ENCODE data around the gene RBM14.

DNA sequence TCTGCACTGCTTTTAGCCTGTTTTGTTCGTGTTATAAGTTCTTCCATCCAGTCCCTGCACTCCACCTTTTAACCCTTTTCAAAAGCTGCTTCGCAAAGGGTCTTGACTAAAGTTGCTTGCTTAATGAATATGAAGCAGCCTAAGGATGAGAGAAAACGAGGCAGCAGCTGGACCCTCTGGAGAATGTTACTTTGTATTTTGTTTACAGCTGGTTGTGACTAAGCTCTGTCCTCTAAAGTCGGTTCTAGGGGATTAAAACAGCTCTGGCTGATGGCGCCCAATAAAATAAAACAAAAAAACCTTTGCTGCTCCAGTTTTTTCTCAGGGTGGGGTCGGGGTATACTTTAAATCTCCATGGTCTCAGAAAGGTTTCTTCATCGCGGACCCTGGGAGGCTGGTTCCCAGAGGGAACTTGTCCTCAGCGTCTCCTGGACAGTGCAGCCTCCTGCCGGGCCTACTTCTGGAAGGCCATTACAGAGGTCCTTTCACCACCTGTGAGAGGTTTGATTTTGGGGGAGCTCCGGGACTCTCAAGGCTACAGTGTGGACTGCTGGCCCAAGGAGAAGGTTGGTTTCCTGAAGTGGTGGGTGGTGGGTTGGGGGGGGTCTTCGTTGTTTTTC lies 21.2 kb downstream of the RBM14 start:
- TF ChIP-seq POLR2A (IDR thresholded peaks at IDR 0.05) (no peak), CTCF (IDR thresholded peaks at IDR 0.05) (no peak)

Data from body of pancreas (tissue), 4 donors.